Skeletal muscle satellite cell (primary cell): ENCODE data around the gene GALNT16. TPM values are rescaled to one million over a fixed set of nuclear protein-coding genes. Genes with fewer than 3 reads are reported as not detected.
A peak's percentile ranks its signal among the peaks of the same experiment; 100 is the strongest.
"Not testable (repeated sequence)": the region's sequence is repeated elsewhere in the genome, so short reads cannot be mapped to it uniquely, and the experiment has no call there.

Experiments used
- H3K27me3 ChIP-seq: 2 replicates; pipeline ENCODE4 v1.7.0; 2013; ENCODE audit warnings: low read length; ENCODE audit not compliant: control insufficient read depth, insufficient read depth
- H3K36me3 ChIP-seq: 2 replicates; pipeline ENCODE4 v1.7.0; 2013; ENCODE audit warnings: mild to moderate bottlenecking, control low read depth, low read length; ENCODE audit not compliant: insufficient read depth
- H3K4me1 ChIP-seq: 2 replicates; pipeline ENCODE4 v1.7.0; 2013; ENCODE audit warnings: low read length; ENCODE audit not compliant: control insufficient read depth, insufficient read depth
- H3K4me2 ChIP-seq: 2 replicates; pipeline ENCODE4 v1.7.0; 2013; ENCODE audit warnings: mild to moderate bottlenecking, low read length
- H3K4me3 ChIP-seq: 2 replicates; pipeline ENCODE4 v1.7.0; 2013; ENCODE audit warnings: low read length
- H3K9ac ChIP-seq: 2 replicates; pipeline ENCODE4 v1.7.0; 2013; ENCODE audit warnings: mild to moderate bottlenecking, low read depth, low read length, moderate library complexity
- H3K9me3 ChIP-seq: replicated peaks from 2 replicates; pipeline ENCODE4 v1.7.0; 2013; ENCODE audit warnings: mild to moderate bottlenecking, control low read depth, low read length
- total RNA-seq: library from RNA; depleted of rRNA; stranded (reverse); fragments of >200 nt; gene quantifications from 2 replicates; pipeline ENCODE4 v1.2.3, GENCODE V29; 2012; rRNA removed

The GALNT16 gene
- under 0.01 and 0.87 TPM in 2 replicates for total RNA-seq

GRCh38 chr14:69259527-69260189 lies at the start of gene GALNT16:
TSS of gene GALNT16 (plus strand) at chr14:69260158. CDS start at chr14:69260291, 133 bp downstream.
- peak within 1 kb of the TSS; percentile 35 for H3K9ac ChIP-seq
- H3K27me3 ChIP-seq: peaks cover 33% of the 10 kb centered on the region
- H3K4me1 ChIP-seq: peaks cover 41% of the 10 kb centered on the region

GRCh38 chr14:69214393-69214792 lies 45.6 kb upstream of the GALNT16 start:
- no peaks in the 10 kb centered on the region for H3K36me3 ChIP-seq
- H3K4me1 ChIP-seq: no peaks in the 10 kb centered on the region
- no peak overlapping the region for H3K4me3 ChIP-seq
- H3K27me3 ChIP-seq: no peaks in the 10 kb centered on the region
- H3K9ac ChIP-seq: no peak overlapping the region
- H3K4me2 ChIP-seq: no peak overlapping the region
- no peaks in the 10 kb centered on the region for H3K9me3 ChIP-seq

More at GRCh38 chr14:69259527-69260189, at the start of gene GALNT16:
- Histone ChIP-seq H3K36me3 (no peaks in the 10 kb centered on the region), H3K4me2 (peak within 1 kb of the TSS; percentile 91), H3K4me3 (peak within 1 kb of the TSS; percentile 68), H3K9me3 (no peaks in the 10 kb centered on the region)

- not testable (repeated sequence) for H3K4me1 ChIP-seq, H3K36me3 ChIP-seq, H3K27me3 ChIP-seq, H3K9ac ChIP-seq, H3K4me2 ChIP-seq, H3K4me3 ChIP-seq, H3K9me3 ChIP-seq
These were observed 42.3 kb upstream of the GALNT16 start for GRCh38 chr14:69217663-69218062.

- Histone ChIP-seq H3K36me3 (peaks cover 6% of the 10 kb centered on the region), H3K27me3 (no peaks in the 10 kb centered on the region), H3K9ac (no peak overlapping the region), H3K4me2 (no peak overlapping the region), H3K4me1 (no peaks in the 10 kb centered on the region), H3K4me3 (no peak overlapping the region), H3K9me3 (no peaks in the 10 kb centered on the region)
These were observed 35.0 kb upstream of the GALNT16 start for GRCh38 chr14:69224946-69225345.

- no peak overlapping the region for H3K4me3 ChIP-seq
- H3K27me3 ChIP-seq: no peaks in the 10 kb centered on the region
- no peak overlapping the region for H3K9ac ChIP-seq
- peaks cover 6% of the 10 kb centered on the region for H3K36me3 ChIP-seq
- H3K9me3 ChIP-seq: no peaks in the 10 kb centered on the region
- no peak overlapping the region for H3K4me2 ChIP-seq
- no peaks in the 10 kb centered on the region for H3K4me1 ChIP-seq
These were observed 33.8 kb upstream of the GALNT16 start for GRCh38 chr14:69226178-69226577.

- Histone ChIP-seq H3K4me2 (no peak overlapping the region), H3K36me3 (peaks cover 6% of the 10 kb centered on the region), H3K9me3 (no peaks in the 10 kb centered on the region), H3K4me3 (no peak overlapping the region), H3K27me3 (no peaks in the 10 kb centered on the region), H3K9ac (no peak overlapping the region), H3K4me1 (no peaks in the 10 kb centered on the region)
These were observed 33.2 kb upstream of the GALNT16 start for GRCh38 chr14:69226736-69227135.

GRCh38 chr14:69231486-69231885 lies 28.5 kb upstream of the GALNT16 start:
- Histone ChIP-seq H3K27me3 (no peaks in the 10 kb centered on the region), H3K9me3 (no peaks in the 10 kb centered on the region), H3K4me3 (no peak overlapping the region), H3K4me2 (no peak overlapping the region), H3K36me3 (peaks cover 13% of the 10 kb centered on the region), H3K4me1 (no peaks in the 10 kb centered on the region), H3K9ac (no peak overlapping the region)

- Histone ChIP-seq H3K9ac (no peak overlapping the region), H3K4me2 (no peak overlapping the region), H3K36me3 (peaks cover 21% of the 10 kb centered on the region)
These were observed 27.6 kb upstream of the GALNT16 start for GRCh38 chr14:69232388-69232787.

GRCh38 chr14:69234106-69234505 lies 25.9 kb upstream of the GALNT16 start:
- Histone ChIP-seq H3K36me3 (peaks cover 31% of the 10 kb centered on the region), H3K27me3 (no peaks in the 10 kb centered on the region), H3K9me3 (no peaks in the 10 kb centered on the region), H3K4me2 (no peak overlapping the region), H3K9ac (no peak overlapping the region), H3K4me1 (no peaks in the 10 kb centered on the region), H3K4me3 (no peak overlapping the region)

More at GRCh38 chr14:69232388-69232787, 27.6 kb upstream of the GALNT16 start:
- Histone ChIP-seq H3K4me1 (no peaks in the 10 kb centered on the region), H3K9me3 (no peaks in the 10 kb centered on the region), H3K27me3 (no peaks in the 10 kb centered on the region), H3K4me3 (no peak overlapping the region)

GRCh38 chr14:69235708-69236107 lies 24.2 kb upstream of the GALNT16 start:
- Histone ChIP-seq H3K4me1 (no peaks in the 10 kb centered on the region), H3K36me3 (peaks cover 28% of the 10 kb centered on the region), H3K4me2 (no peak overlapping the region), H3K4me3 (no peak overlapping the region), H3K9ac (no peak overlapping the region), H3K9me3 (no peaks in the 10 kb centered on the region), H3K27me3 (no peaks in the 10 kb centered on the region)

GRCh38 chr14:69237142-69237541 lies 22.8 kb upstream of the GALNT16 start:
- Histone ChIP-seq H3K9me3 (no peaks in the 10 kb centered on the region), H3K9ac (no peak overlapping the region), H3K4me3 (no peak overlapping the region), H3K27me3 (no peaks in the 10 kb centered on the region), H3K4me2 (no peak overlapping the region), H3K4me1 (no peaks in the 10 kb centered on the region), H3K36me3 (peaks cover 30% of the 10 kb centered on the region)

- Histone ChIP-seq H3K4me3 (no peak overlapping the region), H3K4me1 (no peaks in the 10 kb centered on the region), H3K9me3 (no peaks in the 10 kb centered on the region), H3K4me2 (no peak overlapping the region), H3K36me3 (peaks cover 30% of the 10 kb centered on the region), H3K9ac (no peak overlapping the region), H3K27me3 (no peaks in the 10 kb centered on the region)
These were observed 22.4 kb upstream of the GALNT16 start for GRCh38 chr14:69237584-69237983.
